HL-60/S4 (cell line): ENCODE results near the gene ARID2.

ENCODE experiments used
- in situ Hi-C: fragments of 300-500 bp; cut with MboI; formaldehyde crosslinking; loops from 2 replicates; pipeline ENCODE4 v1.14.3; 2022; ENCODE audit warnings: low sequenced_read_pairs

The ARID2 gene

GRCh38 chr12:45718306-45718705 lies 11.2 kb upstream of the ARID2 start:
- in situ Hi-C loops = no loop called here

- in situ Hi-C loops = loop anchor here (10.0 kb wide), 1 partner anchor 175 kb away; no protein-coding TSS in a partner anchor
Measured at GRCh38 chr12:45720069-45720468, 9.4 kb upstream of the ARID2 start.

- in situ Hi-C loops = loop anchor here (10.0 kb wide), 1 partner anchor 177 kb away; no protein-coding TSS in a partner anchor
Measured at GRCh38 chr12:45721369-45721768, 8.1 kb upstream of the ARID2 start.

GRCh38 chr12:45721954-45722353 lies 7.6 kb upstream of the ARID2 start:
- in situ Hi-C loops = loop anchor here (10.0 kb wide), 1 partner anchor 177 kb away; no protein-coding TSS in a partner anchor

- in situ Hi-C loops = loop anchor here (10.0 kb wide), 1 partner anchor 181 kb away; no protein-coding TSS in a partner anchor
Measured at GRCh38 chr12:45725631-45726602, 3.6 kb upstream of the ARID2 start.

GRCh38 chr12:45726603-45727300 lies 2.8 kb upstream of the ARID2 start:
- in situ Hi-C loops = loop anchor here (10.0 kb wide), 1 partner anchor 182 kb away; no protein-coding TSS in a partner anchor

- in situ Hi-C loops = loop anchor here (10.0 kb wide), 1 partner anchor 183 kb away; no protein-coding TSS in a partner anchor
Measured at GRCh38 chr12:45727301-45727979, 2.1 kb upstream of the ARID2 start.

GRCh38 chr12:45727980-45728629 lies 1.4 kb upstream of the ARID2 start:
- in situ Hi-C loops = loop anchor here (10.0 kb wide), 1 partner anchor 183 kb away; no protein-coding TSS in a partner anchor

GRCh38 chr12:45728630-45729232 lies 775 bp upstream of the ARID2 start:
- in situ Hi-C loops = loop anchor here (10.0 kb wide), 1 partner anchor 184 kb away; no protein-coding TSS in a partner anchor

- in situ Hi-C loops = no loop called here
Measured at GRCh38 chr12:45730084-45730347, 510 bp downstream of the ARID2 start.

GRCh38 chr12:45730348-45731189 lies 1.1 kb downstream of the ARID2 start:
- in situ Hi-C loops = no loop called here

GRCh38 chr12:45731190-45731775 lies 1.8 kb downstream of the ARID2 start:
- in situ Hi-C loops = no loop called here

GRCh38 chr12:45732250-45732649 lies 2.7 kb downstream of the ARID2 start:
- in situ Hi-C loops = no loop called here

- in situ Hi-C loops = no loop called here
Measured at GRCh38 chr12:45732936-45733335, 3.4 kb downstream of the ARID2 start.

- in situ Hi-C loops = no loop called here
Measured at GRCh38 chr12:45737638-45738037, 8.1 kb downstream of the ARID2 start.

GRCh38 chr12:45742590-45742989 lies 13.1 kb downstream of the ARID2 start:
- in situ Hi-C loops = no loop called here

GRCh38 chr12:45743247-45743646 lies 13.7 kb downstream of the ARID2 start:
- in situ Hi-C loops = no loop called here

- in situ Hi-C loops = no loop called here
Measured at GRCh38 chr12:45745861-45746277, 16.4 kb downstream of the ARID2 start.

- in situ Hi-C loops = no loop called here
Measured at GRCh38 chr12:45756666-45757065, 27.2 kb downstream of the ARID2 start.
